HG02981 (cell line): ENCODE measurements around the gene DLD.
A peak's percentile ranks its signal among the peaks of the same experiment; 100 is the strongest.
"Not testable (repeated sequence)": the region's sequence is repeated elsewhere in the genome, so short reads cannot be mapped to it uniquely, and the experiment has no call there.

ENCODE experiments used
- ATAC-seq: cut with Tn5 transposase; IDR thresholded peaks from one replicate; pipeline ENCODE4 v1.9.1; 2021; ENCODE audit warnings: mild to moderate bottlenecking, moderate library complexity; ENCODE audit not compliant: unreplicated experiment

Gene DLD

DNA sequence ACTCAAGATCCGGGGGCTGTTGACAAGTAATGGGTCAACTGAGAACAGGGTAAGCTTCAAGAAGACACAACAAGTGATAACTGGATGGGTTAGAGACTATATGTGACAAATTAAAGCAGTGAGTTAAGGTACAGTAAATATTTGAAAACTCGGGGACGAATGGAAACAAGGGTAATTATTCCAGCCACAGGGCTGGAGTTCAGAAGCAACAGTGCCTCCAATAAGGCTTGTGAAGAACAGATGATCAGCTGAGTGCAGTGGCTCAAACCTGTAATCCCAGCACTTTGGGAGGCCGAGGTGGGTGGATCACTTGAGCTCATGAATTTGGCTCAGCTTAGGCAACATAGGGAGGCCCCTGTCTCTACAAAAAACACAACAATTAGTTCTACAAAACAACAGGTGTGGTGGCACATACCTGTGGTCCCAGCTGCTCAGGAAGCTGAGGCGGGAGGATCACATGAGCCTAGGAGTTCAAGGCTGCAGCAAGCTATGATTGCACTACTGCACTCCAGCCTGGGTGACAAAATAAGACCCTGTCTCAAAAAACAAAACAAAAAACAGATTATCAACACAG lies 20.5 kb upstream of the DLD start:
- no peak for ATAC-seq

- ATAC-seq = no peak
Observed at GRCh38 chr7:107874111-107874510, 16.9 kb upstream of the DLD start.

DNA sequence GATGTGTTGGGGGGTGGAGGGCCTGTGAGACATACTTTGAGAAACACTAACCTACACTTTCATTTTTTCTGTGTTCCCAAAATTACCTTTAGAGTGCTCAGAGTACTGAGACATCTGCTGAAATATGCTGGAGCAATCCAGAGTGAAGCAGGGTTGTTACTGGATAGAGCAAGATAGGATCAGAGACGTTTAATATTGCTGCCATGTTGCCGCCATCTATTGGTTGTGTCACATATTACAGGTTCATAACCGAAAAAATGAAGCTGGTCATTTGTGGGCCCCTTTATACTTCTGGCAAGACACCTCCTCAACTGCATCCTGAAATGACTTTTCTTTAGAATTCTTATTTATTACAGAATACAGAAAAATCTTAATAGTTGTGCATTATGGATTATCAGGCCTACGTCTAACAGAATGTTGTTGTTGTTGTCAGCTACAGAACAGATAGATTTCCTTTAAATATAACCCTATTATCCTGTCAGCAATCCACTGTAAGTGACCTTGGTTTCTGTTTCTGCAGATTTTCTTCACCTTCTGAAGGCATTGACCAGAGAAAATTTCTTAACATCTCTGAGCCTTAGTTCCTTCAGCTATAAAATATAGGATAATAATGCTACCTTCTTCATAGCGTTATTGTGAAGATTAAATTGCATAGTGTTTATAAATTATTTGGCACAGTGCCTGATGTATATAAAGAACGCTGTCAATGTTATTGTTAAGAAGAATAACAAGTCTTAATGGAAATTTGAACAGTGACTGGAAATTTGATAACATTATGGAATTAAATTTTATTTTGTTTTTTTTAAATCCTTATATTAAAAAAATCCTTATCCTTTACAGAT lies 16.2 kb upstream of the DLD start:
- peak; percentile 63 for ATAC-seq

GRCh38 chr7:107876916-107877315 lies 14.1 kb upstream of the DLD start:
- no peak for ATAC-seq

DNA sequence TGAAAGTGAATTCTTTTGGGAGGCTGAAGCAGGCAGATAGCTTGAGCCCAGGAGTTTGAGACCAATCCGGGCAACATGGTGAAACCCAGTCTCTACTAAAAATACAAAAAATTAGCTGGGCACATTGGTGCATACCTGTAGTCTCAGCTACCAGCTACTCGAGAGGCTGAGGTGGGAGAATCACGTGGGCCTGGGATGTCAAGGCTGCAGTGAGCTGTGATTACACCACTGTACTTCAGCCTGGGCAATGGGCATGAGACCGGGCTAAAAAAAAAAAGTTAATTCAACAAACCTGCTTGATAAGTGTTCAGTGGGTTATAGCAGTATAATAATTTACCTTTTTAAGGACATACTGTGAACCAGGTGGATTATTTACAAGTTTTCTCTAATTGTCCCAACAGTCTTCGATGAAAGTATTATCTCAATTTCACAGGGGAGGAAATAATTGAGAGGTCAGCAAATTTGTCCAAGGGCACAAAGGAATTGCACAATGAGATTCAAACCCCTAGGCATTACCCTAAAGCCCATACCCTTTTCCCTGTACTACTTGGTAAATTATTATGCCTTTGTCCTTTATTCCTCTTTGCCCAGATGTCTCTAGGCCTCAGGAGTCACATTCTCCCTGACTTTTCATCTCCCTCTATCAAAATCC lies 13.1 kb upstream of the DLD start:
- ATAC-seq = no peak

DNA sequence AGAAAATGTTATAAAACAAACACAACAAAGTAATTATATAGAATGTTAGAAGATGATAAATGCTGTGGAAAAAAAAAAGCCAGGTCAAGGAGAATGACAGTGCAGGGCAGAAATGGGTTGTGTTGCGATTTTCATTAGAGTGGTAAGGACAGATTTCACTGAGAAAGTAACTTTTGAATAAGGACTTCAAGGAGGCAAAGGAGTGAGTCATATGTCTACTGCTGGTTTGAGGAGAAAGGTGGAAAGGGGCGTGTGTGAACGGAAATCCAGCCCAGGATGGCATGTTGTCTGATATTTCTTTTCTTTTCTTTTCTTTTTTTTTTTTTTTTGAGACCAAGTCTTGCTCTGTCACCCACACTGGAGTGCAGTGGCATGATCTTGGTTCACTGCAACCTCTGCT lies 12.3 kb upstream of the DLD start:
- ATAC-seq = no peak

GRCh38 chr7:107879400-107880035 lies 11.5 kb upstream of the DLD start:
- peak; percentile 60 for ATAC-seq

DNA sequence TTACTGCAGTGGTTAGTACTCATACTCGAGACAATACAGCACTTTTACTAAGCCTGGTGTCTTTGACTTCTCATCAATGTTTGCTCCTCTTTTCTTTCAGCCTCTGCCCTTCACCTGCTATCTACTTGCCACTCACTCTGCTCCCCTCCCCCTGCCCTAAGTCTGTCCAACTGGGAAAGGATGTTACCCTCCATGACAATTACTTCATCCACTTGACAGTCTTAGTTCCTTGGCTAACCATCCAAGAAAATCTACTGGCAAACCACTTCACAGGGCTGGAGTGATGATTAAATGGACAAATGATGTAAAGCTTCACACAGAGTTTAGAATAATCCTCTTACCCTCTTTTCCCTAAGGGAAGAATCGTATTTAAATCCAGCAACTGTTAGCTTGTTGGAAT lies 8.2 kb upstream of the DLD start:
- ATAC-seq = no peak

- ATAC-seq = no peak
Observed at GRCh38 chr7:107884066-107884818, 6.7 kb upstream of the DLD start.

DNA sequence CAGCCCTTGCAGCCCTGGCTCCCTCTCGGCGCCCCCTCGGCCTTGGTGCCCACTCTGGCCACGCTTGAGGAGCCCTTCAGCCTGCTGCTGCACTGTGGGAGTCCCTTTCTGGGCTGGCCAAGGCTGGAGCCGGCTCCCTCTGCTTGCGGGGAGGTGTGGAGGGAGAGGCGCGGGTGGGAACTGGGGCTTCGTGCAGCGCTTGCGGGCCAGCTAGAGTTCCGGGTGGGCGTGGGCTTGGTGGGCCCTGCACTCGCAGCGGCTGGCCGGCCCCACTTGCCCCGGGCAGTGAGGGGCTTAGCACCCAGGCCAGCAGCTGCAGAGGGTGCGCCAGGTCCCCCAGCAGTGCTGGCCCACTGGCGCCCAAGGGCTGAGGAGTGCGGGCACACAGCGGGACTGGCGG lies 3.2 kb upstream of the DLD start:
- ATAC-seq = not testable (repeated sequence)

GRCh38 chr7:107889992-107890391 lies 991 bp upstream of the DLD start:
- no peak for ATAC-seq

GRCh38 chr7:107890493-107890961 lies 456 bp upstream of the DLD start:
- ATAC-seq = peak; percentile 2

DNA sequence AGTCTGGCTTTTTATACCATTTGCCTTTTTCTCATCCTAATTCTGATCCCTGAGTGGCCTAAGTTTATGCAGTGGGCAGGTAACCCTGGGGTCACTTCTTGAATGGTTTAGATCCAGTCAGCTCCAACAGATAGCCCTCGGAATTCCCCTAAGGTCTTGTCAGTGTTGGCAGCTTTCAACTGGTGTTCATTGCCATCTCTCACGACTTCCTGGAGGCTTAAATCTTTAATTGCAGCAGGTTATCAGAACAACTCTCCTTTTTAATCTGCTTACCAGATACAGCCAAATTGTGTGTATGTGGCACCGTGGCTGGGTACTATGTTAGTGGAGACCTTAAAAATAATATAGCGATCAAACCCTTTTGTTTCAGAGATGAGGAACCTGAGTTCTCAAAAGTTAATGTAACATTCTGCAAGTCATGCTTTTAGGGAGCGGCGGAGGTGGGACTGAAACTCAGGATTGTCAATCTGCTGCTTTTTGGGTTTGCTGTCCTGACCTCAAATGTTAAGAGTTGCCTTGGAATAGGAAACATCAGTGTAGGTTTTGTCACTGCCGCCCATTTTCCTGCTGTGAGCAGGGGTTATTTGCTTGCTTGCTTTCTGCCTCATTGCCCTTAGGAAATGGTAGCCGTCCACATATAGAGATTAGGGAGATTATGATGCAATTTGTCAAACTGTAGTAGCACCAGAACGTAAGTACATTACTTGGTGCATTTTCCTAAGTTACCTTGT lies 818 bp downstream of the DLD start:
- peak; percentile 29 for ATAC-seq

GRCh38 chr7:107892367-107892741 lies 1.4 kb downstream of the DLD start:
- ATAC-seq = not testable (repeated sequence)

- ATAC-seq = no peak
Observed at GRCh38 chr7:107898997-107899594, 8.1 kb downstream of the DLD start.

DNA sequence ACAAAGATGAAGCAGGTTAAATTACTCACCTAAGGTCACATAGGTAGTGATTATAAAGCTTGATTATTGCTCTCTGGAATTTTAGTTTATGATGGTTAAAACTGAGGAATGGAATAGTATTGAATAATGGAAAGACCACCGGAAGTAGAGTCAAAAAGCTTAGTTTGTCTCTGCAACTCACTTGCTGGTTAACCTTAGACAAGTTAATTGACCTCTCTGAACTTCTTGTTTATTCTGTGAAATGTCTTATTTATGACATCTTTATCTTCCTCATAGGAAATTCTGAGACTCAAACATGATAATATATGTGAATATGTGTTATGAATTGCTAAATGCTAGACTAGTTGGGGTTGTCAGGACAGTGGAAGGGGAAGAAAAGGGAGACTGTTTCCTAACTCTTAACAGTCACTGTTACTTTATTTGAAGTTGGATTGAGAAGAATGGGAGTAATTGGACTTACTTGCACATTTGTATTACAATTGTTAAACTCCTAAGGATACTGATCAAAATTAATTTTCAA lies 9.6 kb downstream of the DLD start:
- no peak for ATAC-seq

- no peak for ATAC-seq
Observed at GRCh38 chr7:107902381-107902780, 11.4 kb downstream of the DLD start.

- no peak for ATAC-seq
Observed at GRCh38 chr7:107907790-107908189, 16.8 kb downstream of the DLD start.

- ATAC-seq = no peak
Observed at GRCh38 chr7:107909445-107909844, 18.5 kb downstream of the DLD start.

- ATAC-seq = no peak
Observed at GRCh38 chr7:107911981-107912380, 21.0 kb downstream of the DLD start.
